ENCODE data around the gene MIER1. TPM values are rescaled to one million over a fixed set of nuclear protein-coding genes. Genes with fewer than 3 reads are reported as not detected.
A peak's percentile ranks its signal among the peaks of the same experiment; 100 is the strongest.

MIER1 gene
- total RNA-seq, 1 experiment from 2014 or later = 17.2 TPM

GRCh38 chr1:66929691-66929998 lies 4.9 kb downstream of the MIER1 start:
- H3K27ac Mint-ChIP-seq (ENCODE audit: unreplicated experiment) = no peak overlapping the region
- DNase-seq = no peak
- peaks cover 9% of the 10 kb centered on the region for H3K36me3 Mint-ChIP-seq (ENCODE audit: insufficient read depth, unreplicated experiment)
- Histone ChIP-seq H3K9me3 (no peaks in the 10 kb centered on the region), H3K4me3 (ENCODE audit: low read depth, low read length) (peak overlapping the region; percentile 77), H3K4me1 (peaks cover 7% of the 10 kb centered on the region; the same call in 1 of the 2 replicates), H3K27me3 (replicated peaks; ENCODE audit: control insufficient read depth, insufficient read depth, low read length) (no peaks in the 10 kb centered on the region), H3K36me3 (ENCODE audit: control insufficient read depth, insufficient read depth, low read length) (no peaks in the 10 kb centered on the region)
- peak overlapping the region; percentile 83 for H3K4me3 Mint-ChIP-seq (ENCODE audit: unreplicated experiment)
- ChIA-PET CTCF (no interaction called here), POLR2A (interaction anchor here (0.7 kb wide), 1 partner anchor 40 kb away, joined by 4 read pairs; no protein-coding TSS in a partner anchor)
- TF ChIP-seq CTCF (IDR thresholded peaks at IDR 0.05; ENCODE audit: insufficient read depth in 1 of 2, low read depth in 1 of 2, low read length in 1 of 2, severe bottlenecking in 1 of 2, unreplicated experiment in 1 of 2) = no peak
- intact Hi-C loops (cut with micrococcal nuclease; ENCODE audit: unreplicated experiment) = no loop called here
- H3K27me3 Mint-ChIP-seq (ENCODE audit: insufficient read depth, unreplicated experiment) = no peaks in the 10 kb centered on the region
- peaks cover 11% of the 10 kb centered on the region for H3K4me1 Mint-ChIP-seq (ENCODE audit: low read depth, unreplicated experiment)
- no peaks in the 10 kb centered on the region for H3K9me3 Mint-ChIP-seq (ENCODE audit: unreplicated experiment)
- BruUV-seq (replicated peaks) = no TSS peak

DNA sequence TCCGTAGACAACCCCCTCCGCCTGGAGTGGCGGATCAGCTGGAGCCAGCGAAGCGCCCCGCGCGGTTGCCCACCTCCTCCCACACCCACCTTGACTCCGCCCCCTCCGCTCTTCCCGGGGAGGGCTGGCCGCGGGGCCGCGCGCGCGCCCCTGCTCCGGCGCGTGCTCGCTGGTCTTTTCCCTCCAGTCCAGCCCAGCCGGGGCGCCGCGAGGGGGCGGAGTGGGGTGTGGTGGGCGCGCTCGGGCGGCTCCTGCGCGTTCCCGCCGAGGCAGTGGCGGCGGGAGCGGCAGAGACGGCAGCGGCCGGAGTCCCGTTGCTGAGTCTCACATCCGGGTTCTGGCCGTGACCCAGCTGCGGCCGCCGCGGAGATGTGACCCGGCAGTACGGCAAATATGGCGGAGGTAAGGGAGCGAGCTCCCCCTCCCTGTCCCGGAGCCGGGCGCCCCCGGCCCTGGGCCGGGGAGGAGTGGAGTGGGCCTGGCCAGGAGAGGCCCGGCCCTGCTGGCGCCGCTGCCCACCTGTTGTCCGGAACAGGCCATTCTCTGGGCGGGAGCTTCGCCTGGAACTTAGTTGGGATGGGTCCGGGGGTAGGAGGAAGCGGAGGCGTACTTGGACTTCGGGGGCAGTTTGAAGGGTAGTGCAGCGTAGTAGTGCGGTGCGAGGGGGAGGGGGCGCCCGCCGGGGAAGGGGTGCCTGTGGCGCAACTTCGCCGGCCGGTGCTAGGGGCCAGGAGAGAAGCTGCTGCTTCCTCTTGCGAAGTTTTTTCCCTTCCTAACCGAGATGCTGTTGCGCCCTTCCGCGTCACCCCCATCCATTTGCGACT lies 5.4 kb downstream of the MIER1 start:
- Histone ChIP-seq H3K4me1 (peaks cover 7% of the 10 kb centered on the region; the same call in 1 of the 2 replicates), H3K36me3 (ENCODE audit: control insufficient read depth, insufficient read depth, low read length) (no peaks in the 10 kb centered on the region), H3K27me3 (replicated peaks; ENCODE audit: control insufficient read depth, insufficient read depth, low read length) (no peaks in the 10 kb centered on the region), H3K9me3 (no peaks in the 10 kb centered on the region), H3K4me3 (ENCODE audit: low read depth, low read length) (peak overlapping the region; percentile 77)
- Mint-ChIP-seq H3K27me3 (ENCODE audit: insufficient read depth, unreplicated experiment) (no peaks in the 10 kb centered on the region), H3K4me1 (ENCODE audit: low read depth, unreplicated experiment) (peaks cover 11% of the 10 kb centered on the region), H3K4me3 (ENCODE audit: unreplicated experiment) (peak overlapping the region; percentile 83), H3K27ac (ENCODE audit: unreplicated experiment) (peak overlapping the region; percentile 83), H3K36me3 (ENCODE audit: insufficient read depth, unreplicated experiment) (peaks cover 4% of the 10 kb centered on the region), H3K9me3 (ENCODE audit: unreplicated experiment) (no peaks in the 10 kb centered on the region)
- CTCF ChIA-PET = interaction anchor here (0.7 kb wide), 1 partner anchor 19 kb away, joined by 5 read pairs; no protein-coding TSS in a partner anchor
- no peak for TF ChIP-seq CTCF (IDR thresholded peaks at IDR 0.05; ENCODE audit: insufficient read depth in 1 of 2, low read depth in 1 of 2, low read length in 1 of 2, severe bottlenecking in 1 of 2, unreplicated experiment in 1 of 2)
- POLR2A ChIA-PET = interaction anchor here (0.7 kb wide), 1 partner anchor 40 kb away, joined by 4 read pairs; no protein-coding TSS in a partner anchor
- DNase-seq = peak; percentile 91 to 95
- BruUV-seq (replicated peaks) = no TSS peak
- intact Hi-C loops (cut with micrococcal nuclease; ENCODE audit: unreplicated experiment) = loop anchor here (10.0 kb wide), 2 partner anchors 125 to 165 kb away; partner anchors contain the start of gene SLC35D1

DNA sequence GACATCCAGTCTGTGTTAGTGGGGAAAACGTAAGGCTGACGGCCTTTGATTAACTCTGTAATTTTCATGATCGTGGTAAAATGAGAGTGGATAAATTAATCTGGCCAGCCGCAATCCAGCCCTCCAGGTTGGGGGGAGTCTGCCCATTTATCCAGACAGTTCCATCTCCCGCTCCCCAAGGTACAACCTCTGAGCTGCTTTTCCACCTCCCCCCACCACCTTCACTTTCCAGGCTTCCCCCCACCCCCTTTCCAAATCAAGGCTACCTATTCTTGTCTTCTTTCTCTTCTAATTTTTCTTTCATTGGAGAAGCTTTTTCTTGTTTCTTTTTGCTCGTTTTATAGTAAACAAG lies 6.0 kb downstream of the MIER1 start:
- no peaks in the 10 kb centered on the region for H3K9me3 Mint-ChIP-seq (ENCODE audit: unreplicated experiment)

More for the DNA sequence above, 6.0 kb downstream of the MIER1 start:
- BruUV-seq (replicated peaks) = no TSS peak
- H3K27me3 ChIP-seq (replicated peaks; ENCODE audit: control insufficient read depth, insufficient read depth, low read length) = no peaks in the 10 kb centered on the region
- no peaks in the 10 kb centered on the region for H3K9me3 ChIP-seq
- H3K36me3 ChIP-seq (ENCODE audit: control insufficient read depth, insufficient read depth, low read length) = no peaks in the 10 kb centered on the region
- Mint-ChIP-seq H3K4me1 (ENCODE audit: low read depth, unreplicated experiment) (peaks cover 11% of the 10 kb centered on the region), H3K36me3 (ENCODE audit: insufficient read depth, unreplicated experiment) (no peaks in the 10 kb centered on the region), H3K27me3 (ENCODE audit: insufficient read depth, unreplicated experiment) (no peaks in the 10 kb centered on the region), H3K4me3 (ENCODE audit: unreplicated experiment) (peak overlapping the region; percentile 83), H3K27ac (ENCODE audit: unreplicated experiment) (peak overlapping the region; percentile 83)
- ChIA-PET POLR2A (no interaction called here), CTCF (no interaction called here)
- DNase-seq = no peak
- peaks cover 7% of the 10 kb centered on the region; the same call in 1 of the 2 replicates for H3K4me1 ChIP-seq
- intact Hi-C loops (cut with micrococcal nuclease; ENCODE audit: unreplicated experiment) = loop anchor here (10.0 kb wide), 2 partner anchors 124 to 166 kb away; partner anchors contain the start of gene SLC35D1
- H3K4me3 ChIP-seq (ENCODE audit: low read depth, low read length) = peak overlapping the region; percentile 77
- no peak for TF ChIP-seq CTCF (IDR thresholded peaks at IDR 0.05; ENCODE audit: insufficient read depth in 1 of 2, low read depth in 1 of 2, low read length in 1 of 2, severe bottlenecking in 1 of 2, unreplicated experiment in 1 of 2)
